ENCODE measurements around the gene VEPH1.

DNA sequence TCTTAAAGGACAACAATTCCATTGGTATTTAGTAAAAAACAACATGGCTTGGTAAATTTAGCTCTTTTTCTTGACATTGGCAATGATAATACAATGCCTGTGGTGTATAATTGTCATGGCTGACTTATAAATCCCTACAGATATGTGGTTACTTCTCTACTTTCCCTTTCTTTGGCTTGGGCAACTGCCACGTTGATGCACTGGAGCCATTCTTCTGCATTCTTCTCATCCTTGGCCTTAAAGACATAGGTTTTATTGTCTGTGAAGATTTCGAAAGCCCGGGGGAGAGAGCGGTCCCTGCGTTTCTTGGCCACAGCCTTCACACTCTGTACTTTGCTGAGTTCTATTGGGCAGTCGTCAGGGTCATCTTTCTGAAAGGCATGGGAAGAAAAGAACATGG is 242.2 kb downstream of the VEPH1 start:
- TF ChIP-seq, protein P1, sequence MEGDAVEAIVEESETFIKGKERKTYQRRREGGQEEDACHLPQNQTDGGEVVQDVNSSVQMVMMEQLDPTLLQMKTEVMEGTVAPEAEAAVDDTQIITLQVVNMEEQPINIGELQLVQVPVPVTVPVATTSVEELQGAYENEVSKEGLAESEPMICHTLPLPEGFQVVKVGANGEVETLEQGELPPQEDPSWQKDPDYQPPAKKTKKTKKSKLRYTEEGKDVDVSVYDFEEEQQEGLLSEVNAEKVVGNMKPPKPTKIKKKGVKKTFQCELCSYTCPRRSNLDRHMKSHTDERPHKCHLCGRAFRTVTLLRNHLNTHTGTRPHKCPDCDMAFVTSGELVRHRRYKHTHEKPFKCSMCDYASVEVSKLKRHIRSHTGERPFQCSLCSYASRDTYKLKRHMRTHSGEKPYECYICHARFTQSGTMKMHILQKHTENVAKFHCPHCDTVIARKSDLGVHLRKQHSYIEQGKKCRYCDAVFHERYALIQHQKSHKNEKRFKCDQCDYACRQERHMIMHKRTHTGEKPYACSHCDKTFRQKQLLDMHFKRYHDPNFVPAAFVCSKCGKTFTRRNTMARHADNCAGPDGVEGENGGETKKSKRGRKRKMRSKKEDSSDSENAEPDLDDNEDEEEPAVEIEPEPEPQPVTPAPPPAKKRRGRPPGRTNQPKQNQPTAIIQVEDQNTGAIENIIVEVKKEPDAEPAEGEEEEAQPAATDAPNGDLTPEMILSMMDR (IDR thresholded peaks at IDR 0.05; ENCODE audit: borderline replicate concordance, extremely low read depth, low read length, poor library complexity, severe bottlenecking): no peak
- TF ChIP-seq EZH2 (IDR thresholded peaks at IDR 0.05; ENCODE audit: borderline replicate concordance, low read depth, low read length, severe bottlenecking): no peak

Measured in DND-41 (cell line).